H9 (cell line): ENCODE results near the gene JMJD1C. TPM values are rescaled to one million over a fixed set of nuclear protein-coding genes. Genes with fewer than 3 reads are reported as not detected.

Source experiments
- DNase-seq: peaks from one replicate; pipeline ENCODE4 v3.0.0-alpha.2; 2017
- H2AFZ ChIP-seq: one replicate; pipeline ENCODE4 v1.6.1; 2013; ENCODE audit warnings: mild to moderate bottlenecking, low read length, control low read depth, moderate library complexity
- H2AK5ac ChIP-seq: 2 replicates; pipeline ENCODE4 v1.6.1; 2013; ENCODE audit warnings: low read length, control low read depth, mixed read lengths; ENCODE audit not compliant: insufficient read length
- H2BK120ac ChIP-seq: one replicate; pipeline ENCODE4 v1.6.1; 2013; ENCODE audit warnings: low read depth, mild to moderate bottlenecking, low read length, control low read depth, inconsistent platforms; ENCODE audit not compliant: poor library complexity, severe bottlenecking
- H2BK12ac ChIP-seq: 2 replicates; pipeline ENCODE4 v1.6.1; 2013; ENCODE audit warnings: low read length, control low read depth, mixed read lengths, low read depth; ENCODE audit not compliant: insufficient read length
- H2BK15ac ChIP-seq: 2 replicates; pipeline ENCODE4 v1.6.1; 2013; ENCODE audit warnings: low read depth, low read length, control low read depth
- H2BK20ac ChIP-seq: one replicate; pipeline ENCODE4 v1.6.1; 2013; ENCODE audit warnings: low read depth, mild to moderate bottlenecking, low read length, control low read depth, inconsistent platforms; ENCODE audit not compliant: poor library complexity, severe bottlenecking
- H2BK5ac ChIP-seq: 2 replicates; pipeline ENCODE4 v1.6.1; 2013; ENCODE audit warnings: low read length, control low read depth, mixed read lengths; ENCODE audit not compliant: insufficient read length
- H3K14ac ChIP-seq: 2 replicates; pipeline ENCODE4 v1.6.1; 2013; ENCODE audit warnings: low read length, control low read depth; ENCODE audit not compliant: insufficient read depth
- H3K18ac ChIP-seq: 2 replicates; pipeline ENCODE4 v1.6.1; 2013; ENCODE audit warnings: low read depth, mild to moderate bottlenecking, mixed read lengths, low read length, control low read depth; ENCODE audit not compliant: insufficient read length
- H3K23ac ChIP-seq: 2 replicates; pipeline ENCODE4 v1.6.1; 2013; ENCODE audit warnings: low read length, control low read depth, mixed read lengths, low read depth; ENCODE audit not compliant: insufficient read length
- H3K23me2 ChIP-seq: 2 replicates; pipeline ENCODE4 v1.6.1; 2013; ENCODE audit warnings: low read depth, mild to moderate bottlenecking, mixed read lengths, low read length, control low read depth; ENCODE audit not compliant: insufficient read length, poor library complexity, severe bottlenecking
- H3K27ac ChIP-seq: 2 replicates; pipeline ENCODE4 v1.5.1; 2013; ENCODE audit warnings: low read length, control low read depth, mixed read lengths, low read depth; ENCODE audit not compliant: insufficient read length
- H3K27me3 ChIP-seq: 2 replicates; pipeline ENCODE4 v1.6.1; 2013; ENCODE audit warnings: low read length, control low read depth, inconsistent platforms; ENCODE audit not compliant: insufficient read depth
- H3K4ac ChIP-seq: 2 replicates; pipeline ENCODE4 v1.6.1; 2013; ENCODE audit warnings: low read depth, mild to moderate bottlenecking, control low read depth, inconsistent platforms, low read length, moderate library complexity
- H3K4me1 ChIP-seq: 2 replicates; pipeline ENCODE4 v1.6.1; 2013; ENCODE audit warnings: low read length, control low read depth, inconsistent platforms; ENCODE audit not compliant: insufficient read depth
- H3K4me2 ChIP-seq: 2 replicates; pipeline ENCODE4 v1.6.1; 2013; ENCODE audit warnings: low read length, control low read depth, mixed read lengths; ENCODE audit not compliant: insufficient read length, insufficient read depth
- H3K56ac ChIP-seq: 2 replicates; pipeline ENCODE4 v1.6.1; 2013; ENCODE audit warnings: low read depth, mild to moderate bottlenecking, mixed read lengths, low read length, control low read depth; ENCODE audit not compliant: insufficient read length
- H3K79me1 ChIP-seq: 2 replicates; pipeline ENCODE4 v1.6.1; 2013; ENCODE audit warnings: low read depth, mild to moderate bottlenecking, moderate library complexity, low read length, control low read depth, inconsistent platforms; ENCODE audit not compliant: insufficient read depth, poor library complexity, severe bottlenecking
- H3K79me2 ChIP-seq: 2 replicates; pipeline ENCODE4 v1.6.1; 2013; ENCODE audit warnings: low read length, control low read depth, inconsistent platforms; ENCODE audit not compliant: insufficient read depth
- H3K9ac ChIP-seq: 2 replicates; pipeline ENCODE4 v1.6.1; 2013; ENCODE audit warnings: low read length, control low read depth, mixed read lengths; ENCODE audit not compliant: insufficient read length; ENCODE audit errors: extremely low read depth
- H3K9me3 ChIP-seq: one replicate; pipeline ENCODE4 v1.6.1; 2013; ENCODE audit warnings: low read depth, low read length, inconsistent platforms; ENCODE audit not compliant: control insufficient read depth
- H3T11ph ChIP-seq: one replicate; pipeline ENCODE4 v1.6.1; 2013; ENCODE audit warnings: mild to moderate bottlenecking, low read length, control low read depth, inconsistent platforms
- H4K20me1 ChIP-seq: one replicate; pipeline ENCODE4 v1.6.1; 2013; ENCODE audit not compliant: control insufficient read depth, insufficient read length, insufficient read depth
- H4K5ac ChIP-seq: 2 replicates; pipeline ENCODE4 v1.6.1; 2013; ENCODE audit warnings: low read depth, mild to moderate bottlenecking, mixed read lengths, low read length, control low read depth; ENCODE audit not compliant: insufficient read length
- H4K8ac ChIP-seq: replicated peaks from 2 replicates; pipeline ENCODE4 v1.6.1; 2013; ENCODE audit warnings: low read length, control low read depth, mixed read lengths, low read depth; ENCODE audit not compliant: insufficient read length
- H4K91ac ChIP-seq: 2 replicates; pipeline ENCODE4 v1.6.1; 2013; ENCODE audit warnings: low read depth, mild to moderate bottlenecking, moderate library complexity, mixed read lengths, low read length, control low read depth; ENCODE audit not compliant: insufficient read length
- H3K27ac Mint-ChIP-seq, 3 experiments: 2 replicates in 2 of 3; 3 replicates in 1 of 3; pipeline ENCODE4 v1.8.0; 2020 to 2021; ENCODE audit warnings: mixed read lengths in 3 of 3, mild to moderate bottlenecking in 1 of 3, moderate library complexity in 1 of 3
- H3K27me3 Mint-ChIP-seq: 2 replicates; pipeline ENCODE4 v1.8.0; 2021; ENCODE audit warnings: low read depth, mild to moderate bottlenecking, moderate library complexity, mixed read lengths
- H3K36me3 Mint-ChIP-seq, 3 experiments: 2 replicates in 2 of 3; 3 replicates in 1 of 3; pipeline ENCODE4 v1.8.0; 2020 to 2021; ENCODE audit warnings: low read depth in 3 of 3, mixed read lengths in 3 of 3; ENCODE audit not compliant: insufficient read depth in 1 of 3
- H3K4me1 Mint-ChIP-seq, 2 experiments: 2 replicates each; pipeline ENCODE4 v1.8.0; 2020; ENCODE audit warnings: mixed read lengths in 2 of 2
- H3K4me3 Mint-ChIP-seq, 2 experiments: 2 replicates in 1 of 2; 3 replicates in 1 of 2; pipeline ENCODE4 v1.8.0; 2020 to 2021; ENCODE audit warnings: mild to moderate bottlenecking in 2 of 2, mixed read lengths in 2 of 2, moderate library complexity in 1 of 2
- H3K9me3 Mint-ChIP-seq, 2 experiments: 2 replicates in 1 of 2; 3 replicates in 1 of 2; pipeline ENCODE4 v1.8.0; 2020; ENCODE audit warnings: mild to moderate bottlenecking in 2 of 2, mixed read lengths in 2 of 2, moderate library complexity in 1 of 2
- CTCF ChIP-seq: fragments of 200-600 bp; sonication (generic); conservative IDR thresholded peaks from 3 replicates; pipeline ENCODE4 v1.8.0; 2021; ENCODE audit warnings: antibody characterized with exemption, mild to moderate bottlenecking
- WGBS: extraction: QIAGEN DNeasy Blood & Tissue Kit; methylation state at CpG from one replicate; pipeline ENCODE4 v1.1.7; 2013; ENCODE audit warnings: missing lambda C conversion rate, low lambda C conversion rate, mixed read lengths; ENCODE audit not compliant: insufficient read length; ENCODE audit errors: extremely low coverage; 5-methylcytosine and 5-hydroxymethylcytosine counted together
- total RNA-seq: library from RNA; stranded (reverse); gene quantifications from 2 replicates; pipeline ENCODE4 v1.2.1, GENCODE V29; 2021

Gene JMJD1C
- total RNA-seq, 1 experiment from 2014 or later: 200 TPM

GRCh38 chr10:63206997-63207811, 258.6 kb downstream of the JMJD1C start:
- H2AK5ac ChIP-seq: no peak overlapping the region
- Mint-ChIP-seq H3K27ac (peak overlapping the region in 1 of 3 experiments; percentile 96; a peak in 2 of 7 replicates), H3K9me3 (no peaks in the 10 kb centered on the region), H3K27me3 (no peaks in the 10 kb centered on the region), H3K4me3 (peak overlapping the region in 1 of 2 experiments; percentile 3; a peak in 1 of 5 replicates), H3K36me3 (peaks cover 41 to 71% (median 59%) of the 10 kb centered on the region in 3 experiments; a peak in 6 of 7 replicates), H3K4me1 (peaks cover 65 to 69% of the 10 kb centered on the region in 2 experiments)
- H3T11ph ChIP-seq: no peak overlapping the region
- H3K56ac ChIP-seq: no peak overlapping the region
- no peak for TF ChIP-seq CTCF
- H2BK5ac ChIP-seq: no peak overlapping the region
- no peak overlapping the region for H3K4ac ChIP-seq
- H3K9me3 ChIP-seq: no peaks in the 10 kb centered on the region
- WGBS: no CpG with 5 or more reads among the region's 7 CpGs
- no peak overlapping the region for H4K91ac ChIP-seq
- H3K27ac ChIP-seq: no peak overlapping the region
- H2BK20ac ChIP-seq: no peak overlapping the region
- H3K4me1 ChIP-seq: peaks cover 11% of the 10 kb centered on the region
- H3K79me2 ChIP-seq: peaks cover 17% of the 10 kb centered on the region; the same call in 1 of the 2 replicates
- DNase-seq: no peak
- H4K5ac ChIP-seq: no peak overlapping the region
- no peak overlapping the region for H2BK12ac ChIP-seq
- H2BK120ac ChIP-seq: no peak overlapping the region
- H4K20me1 ChIP-seq: no peaks in the 10 kb centered on the region
- H3K4me2 ChIP-seq: no peak overlapping the region
- no peak overlapping the region for H4K8ac ChIP-seq
- H3K79me1 ChIP-seq: peaks cover 4% of the 10 kb centered on the region
- H3K18ac ChIP-seq: no peak overlapping the region
- H3K23ac ChIP-seq: no peak overlapping the region
- no peak overlapping the region for H3K14ac ChIP-seq
- H3K27me3 ChIP-seq: no peaks in the 10 kb centered on the region
- H3K23me2 ChIP-seq: no peaks in the 10 kb centered on the region
- H2AFZ ChIP-seq: no peak overlapping the region
- H2BK15ac ChIP-seq: no peak overlapping the region
- H3K9ac ChIP-seq: no peak overlapping the region
